CMK (cell line): ENCODE results near the gene GINS3.

Experiments
- DNase-seq: peaks from one replicate; pipeline ENCODE4 v3.0.0-alpha.2; 2010; ENCODE audit warnings: low read depth

The GINS3 gene

GRCh38 chr16:58425756-58426494, 33.7 kb downstream of the GINS3 start:
- DNase-seq = peak; percentile 70

- no peak for DNase-seq
Measured at GRCh38 chr16:58426966-58427365, 34.7 kb downstream of the GINS3 start.

DNA sequence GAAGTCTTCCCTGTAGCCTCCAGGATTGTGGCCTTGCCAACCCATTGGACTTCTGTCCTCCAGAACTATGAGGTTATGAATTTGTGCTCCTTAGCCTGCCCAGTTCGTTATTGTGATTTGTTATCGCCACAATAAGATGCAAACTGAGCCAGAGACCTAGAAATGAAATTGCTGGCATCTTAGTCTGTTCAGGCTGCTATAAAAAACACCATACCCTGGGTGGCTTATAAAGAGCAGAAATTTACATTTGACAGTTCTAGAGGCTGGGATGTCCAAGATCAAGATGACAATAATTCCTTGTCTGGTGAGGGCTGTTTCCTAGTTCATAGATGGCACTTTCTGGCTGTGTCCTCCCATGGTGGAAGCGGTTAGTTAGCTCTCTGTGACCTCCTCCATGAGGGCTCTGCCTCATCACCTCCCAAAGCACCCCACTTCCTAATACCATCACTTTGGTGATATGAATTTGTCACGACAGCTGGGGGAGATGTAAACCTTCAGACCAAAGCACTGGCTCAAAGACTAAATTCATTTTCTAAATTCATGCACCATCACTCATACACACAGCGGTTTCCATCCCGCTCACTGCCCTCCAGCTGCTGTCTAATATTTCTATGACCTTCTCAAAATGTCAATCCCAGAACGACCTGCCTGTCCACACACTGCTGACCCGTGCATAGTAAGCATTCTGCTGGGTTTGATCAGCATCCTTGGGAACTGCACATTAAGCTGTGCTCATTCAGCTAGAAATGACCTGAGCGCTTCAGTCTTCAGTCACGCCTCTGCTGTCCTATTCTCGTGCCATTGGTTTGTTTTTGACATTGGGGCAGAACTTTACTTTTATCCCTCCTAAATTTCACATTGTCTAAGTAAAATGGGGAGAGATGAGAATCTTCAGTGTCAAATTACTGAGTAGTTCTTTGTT, 36.6 kb downstream of the GINS3 start:
- DNase-seq = no peak

- DNase-seq = no peak
Measured at GRCh38 chr16:58430718-58431117, 38.4 kb downstream of the GINS3 start.

- no peak for DNase-seq
Measured at GRCh38 chr16:58433569-58433951, 41.3 kb downstream of the GINS3 start.

- DNase-seq = no peak
Measured at GRCh38 chr16:58435779-58436178, 43.5 kb downstream of the GINS3 start.

DNA sequence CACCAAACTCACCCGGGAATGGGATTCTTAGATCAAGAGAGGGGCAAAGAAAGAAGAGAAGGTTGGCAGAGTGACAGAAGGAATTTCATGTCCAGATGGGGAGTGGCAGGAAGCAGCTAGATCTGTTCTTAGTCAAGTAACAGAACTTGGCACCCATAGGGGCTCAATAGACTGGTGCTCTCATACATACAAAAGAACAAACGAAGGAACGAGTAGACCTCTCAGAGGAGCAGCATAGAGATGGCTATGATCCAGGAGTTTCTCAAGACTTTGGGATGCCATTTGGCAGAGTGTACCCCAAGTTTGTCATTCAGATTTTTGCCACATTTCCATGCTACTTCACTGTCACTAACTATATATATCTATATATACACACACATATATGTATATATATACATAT, 47.9 kb downstream of the GINS3 start:
- no peak for DNase-seq

- no peak for DNase-seq
Measured at GRCh38 chr16:58442547-58442946, 50.3 kb downstream of the GINS3 start.

DNA sequence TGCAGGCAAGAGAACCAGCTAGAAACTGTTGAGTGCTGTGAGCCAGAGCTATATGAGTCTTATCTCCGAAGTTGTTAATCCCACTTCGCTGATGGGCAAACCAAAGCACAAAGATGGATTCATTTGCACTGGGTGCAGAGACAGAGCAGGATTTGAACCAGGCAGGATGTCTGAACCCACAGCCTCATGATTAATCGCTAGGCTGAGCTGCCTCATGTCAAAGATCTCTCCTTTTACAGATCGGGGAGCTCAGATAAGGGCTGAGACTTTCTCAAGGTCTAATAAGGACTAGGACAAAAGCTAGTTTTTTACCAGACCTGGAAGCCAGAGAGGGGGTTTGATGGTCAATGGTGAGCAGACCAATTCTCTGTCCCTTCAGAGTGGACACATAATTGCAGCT, 51.5 kb downstream of the GINS3 start:
- no peak for DNase-seq

DNA sequence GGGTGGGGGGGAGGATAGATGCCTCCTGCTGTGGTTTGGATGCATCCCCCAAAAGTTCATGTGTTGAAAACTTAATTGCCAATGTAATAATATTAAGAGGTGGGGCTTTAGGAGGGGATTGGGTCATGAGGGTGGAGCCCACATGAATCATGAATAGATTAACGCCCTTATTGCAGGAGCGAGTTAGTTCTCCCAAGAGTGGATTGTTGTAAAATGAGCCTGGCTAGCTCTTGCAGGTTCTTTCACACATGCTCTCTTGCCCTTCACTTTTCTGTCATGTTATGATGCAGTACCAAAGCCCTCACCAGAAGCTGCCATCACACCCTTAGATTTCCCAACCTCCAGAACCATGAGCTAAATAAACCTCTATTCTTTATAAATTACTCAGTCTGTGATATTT, 52.0 kb downstream of the GINS3 start:
- no peak for DNase-seq

DNA sequence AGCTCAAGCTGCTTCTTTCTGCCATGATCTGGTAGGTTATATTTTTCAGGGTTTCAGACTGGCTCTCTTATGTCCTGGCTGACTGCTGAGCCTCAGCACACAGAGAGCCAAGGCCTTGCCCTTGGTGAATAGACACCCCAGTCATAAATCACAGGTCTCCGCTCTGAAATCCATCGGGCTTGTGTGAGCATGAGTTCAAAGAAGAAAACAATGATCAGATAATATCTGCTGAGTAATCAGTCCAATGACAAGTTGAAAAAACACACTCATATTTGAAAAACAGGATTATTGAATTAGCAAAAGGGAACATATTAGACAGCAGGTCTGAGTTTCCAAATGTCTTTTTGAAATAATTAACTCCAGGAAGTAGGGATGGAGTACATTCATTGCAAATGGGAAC, 56.6 kb downstream of the GINS3 start:
- no peak for DNase-seq

DNA sequence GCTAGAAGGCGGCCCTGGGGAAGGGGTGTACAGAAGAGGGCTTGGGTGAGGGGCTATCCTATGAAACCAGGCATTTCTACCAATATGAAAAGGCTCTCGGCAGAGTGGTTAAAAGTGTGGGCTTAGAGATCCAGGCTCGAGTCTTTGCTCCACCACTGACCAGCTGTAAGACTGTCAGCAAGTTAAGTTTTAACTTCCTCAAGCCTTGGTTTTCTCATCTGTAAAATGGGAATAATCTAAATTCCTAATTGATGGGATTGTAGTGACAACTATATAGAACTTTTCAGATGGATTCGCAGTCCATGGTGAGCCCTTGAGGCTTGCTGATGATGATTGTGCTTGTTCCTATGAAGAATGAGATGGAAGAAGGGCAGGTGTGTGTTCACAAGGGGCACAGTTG, 57.0 kb downstream of the GINS3 start:
- no peak for DNase-seq

- DNase-seq = no peak
Measured at GRCh38 chr16:58449768-58450167, 57.5 kb downstream of the GINS3 start.

- DNase-seq = no peak
Measured at GRCh38 chr16:58450590-58450989, 58.3 kb downstream of the GINS3 start.

DNA sequence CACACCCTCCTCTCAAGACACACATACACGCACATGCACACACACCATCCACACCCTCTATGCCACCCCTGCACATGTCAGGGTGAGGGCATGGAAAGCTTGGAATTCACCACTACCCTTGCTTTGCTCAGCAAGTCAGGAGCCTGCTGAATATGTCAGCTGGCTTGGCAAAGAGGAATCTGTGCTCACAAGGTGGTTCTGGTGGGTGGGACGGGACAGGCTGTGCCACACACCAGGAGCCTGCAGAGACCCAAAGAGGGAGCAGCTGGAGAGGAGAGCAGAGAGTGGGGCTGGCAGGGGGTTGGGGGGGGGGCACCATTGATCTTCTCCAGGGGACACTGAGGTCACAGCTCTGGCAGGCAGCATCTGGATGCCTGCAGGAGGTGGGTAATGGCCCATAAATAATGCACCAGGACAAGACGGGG, 59.0 kb downstream of the GINS3 start:
- no peak for DNase-seq

- no peak for DNase-seq
Measured at GRCh38 chr16:58451945-58452401, 59.7 kb downstream of the GINS3 start.

- DNase-seq = no peak
Measured at GRCh38 chr16:58452640-58453039, 60.4 kb downstream of the GINS3 start.

DNA sequence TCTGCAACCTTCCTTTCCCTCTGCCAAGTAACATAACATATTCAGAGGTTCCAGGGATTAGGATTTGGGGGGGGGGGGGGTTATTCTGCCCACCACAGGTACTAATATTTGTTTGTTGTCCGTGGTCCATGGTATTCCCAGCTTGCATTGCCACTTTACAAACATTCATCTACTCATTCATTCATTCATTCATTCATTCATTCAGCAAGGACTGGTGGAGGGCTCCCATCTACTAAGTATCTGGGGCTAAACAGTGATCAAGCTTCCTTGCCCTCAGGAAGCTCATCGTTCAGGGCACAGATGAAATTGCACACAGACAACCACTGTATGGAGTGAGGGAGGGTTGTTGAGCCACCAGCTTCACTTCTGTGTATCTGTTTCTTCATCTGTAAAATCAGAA, 61.9 kb downstream of the GINS3 start:
- no peak for DNase-seq

DNA sequence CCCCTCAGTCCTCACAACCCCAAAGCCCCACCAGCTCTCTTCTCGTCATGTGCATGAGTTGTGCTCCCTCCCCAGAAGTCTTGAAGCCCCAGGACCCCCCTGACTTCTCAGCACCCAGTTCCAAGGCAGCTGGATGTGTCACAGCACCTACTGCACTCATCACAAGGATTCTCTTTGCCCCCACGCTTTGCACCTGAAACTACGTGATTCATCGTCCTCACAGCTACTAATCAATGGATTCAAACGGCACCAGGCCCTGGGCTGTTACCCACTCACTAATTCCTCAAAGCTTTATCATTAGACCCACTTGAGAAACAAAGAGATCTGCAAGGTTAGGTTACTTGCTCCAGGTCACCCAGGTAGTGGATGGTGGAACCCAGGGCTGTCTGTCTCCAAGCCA, 62.6 kb downstream of the GINS3 start:
- DNase-seq = no peak
